GM12878 (cell line): ENCODE results near the gene UNC13A. TPM values are rescaled to one million over a fixed set of nuclear protein-coding genes. Genes with fewer than 3 reads are reported as not detected.

Source experiments
- ATAC-seq: fragments of 200-7000 bp; cut with Tn5 transposase; 3 replicates; pipeline ENCODE4 v1.9.1; 2020; ENCODE audit warnings: mild to moderate bottlenecking, moderate library complexity
- BruUV-seq: library from RNA; stranded (reverse); fragments of 400-500 nt; replicated peaks from 2 replicates; lab custom pipeline; 2021; lab: Mats Ljungman, UMichigan
- CTCF ChIA-PET: fragments of 300-600 bp; sonication (Branson Sonifier 250); formaldehyde crosslinking; extraction: SDS; loops from one replicate; lab custom pipeline; 2021; ENCODE audit warnings: inconsistent platforms; lab: Yijun Ruan, JAX
- POLR2A ChIA-PET: fragments of 350-600 bp; formaldehyde crosslinking; extraction: SDS; loops from one replicate; lab custom pipeline; 2021; ENCODE audit warnings: inconsistent platforms; lab: Charles Lee
- RAD21 ChIA-PET: fragments of 300-600 bp; sonication (Branson Sonifier 250); formaldehyde crosslinking; loops from one replicate; lab custom pipeline; 2023; ENCODE audit warnings: antibody characterized with exemption; ENCODE audit not compliant: unreplicated experiment; lab: Charles Lee
- SMC1A ChIA-PET: fragments of 300-600 bp; sonication (Branson Sonifier 250); formaldehyde crosslinking; loops from one replicate; lab custom pipeline; 2023; ENCODE audit not compliant: unreplicated experiment, uncharacterized antibody; lab: Charles Lee
- DNase-seq: peaks from one replicate; pipeline ENCODE4 v3.0.0-alpha.2; 2011; ENCODE audit warnings: low read depth, low spot score
- FAIRE-seq: peaks from 3 replicates; lab custom pipeline; 2011; peaks lifted over from hg19 to GRCh38; lab: Jason Lieb, UNC
- H2AFZ ChIP-seq: 2 replicates; pipeline ENCODE4 v1.6.0; 2011; ENCODE audit warnings: low read depth, low read length, control low read depth; ENCODE audit not compliant: control insufficient read depth
- H3K27ac ChIP-seq: 2 replicates; pipeline ENCODE4 v1.5.1; 2011; ENCODE audit warnings: control low read depth; ENCODE audit not compliant: control insufficient read depth, insufficient read depth
- H3K27me3 ChIP-seq, 2 experiments: replicated peaks in 1 of 2; 2 replicates each; pipeline versions ENCODE4 v1.6.0 to v1.6.1; 2011; ENCODE audit warnings: low read length in 1 of 2; ENCODE audit not compliant: control insufficient read depth in 2 of 2, insufficient read depth in 2 of 2
- H3K36me3 ChIP-seq, 2 experiments: 2 replicates each; pipeline ENCODE4 v1.5.1; 2011; ENCODE audit warnings: low read length in 1 of 2; ENCODE audit not compliant: control insufficient read depth in 2 of 2, insufficient read depth in 2 of 2
- H3K4me1 ChIP-seq: 2 replicates; pipeline ENCODE4 v1.6.1; 2011; ENCODE audit warnings: mild to moderate bottlenecking, low read length, moderate library complexity, mixed read lengths; ENCODE audit not compliant: control insufficient read depth, insufficient read depth
- H3K4me2 ChIP-seq: 2 replicates; pipeline ENCODE4 v1.6.0; 2011; ENCODE audit warnings: control low read depth; ENCODE audit not compliant: control insufficient read depth, insufficient read depth
- H3K4me3 ChIP-seq: fragments of 200-600 bp; sonication (generic); 2 replicates; pipeline ENCODE4 v1.5.1; 2016
- H3K79me2 ChIP-seq: 2 replicates; pipeline ENCODE4 v1.6.0; 2011; ENCODE audit warnings: low read length; ENCODE audit not compliant: control insufficient read depth, insufficient read depth
- H3K9ac ChIP-seq: 2 replicates; pipeline ENCODE4 v1.8.0; 2011; ENCODE audit warnings: low read length, control low read depth, mixed read lengths; ENCODE audit not compliant: control insufficient read depth, insufficient read depth
- H3K9me3 ChIP-seq: replicated peaks from 3 replicates; pipeline ENCODE4 v1.5.1; 2011; ENCODE audit warnings: mild to moderate bottlenecking, low read length; ENCODE audit not compliant: control insufficient read depth, insufficient read depth
- H4K20me1 ChIP-seq: 2 replicates; pipeline ENCODE4 v1.6.0; 2011; ENCODE audit not compliant: control insufficient read depth, insufficient read depth
- CBX5 ChIP-seq: sonication (generic); IDR thresholded peaks from 2 replicates; pipeline ENCODE4 v1.6.1; 2016; ENCODE audit warnings: low read depth, moderate library complexity, mild to moderate bottlenecking, inconsistent platforms
- CEBPB ChIP-seq, 2 experiments: fragments of 150-350 bp in 1 of 2; IDR thresholded peaks; 2 replicates each; pipeline ENCODE4 v1.6.1; 2012 to 2014; ENCODE audit warnings: low read depth in 2 of 2, low read length in 2 of 2, borderline replicate concordance in 1 of 2, inconsistent platforms in 1 of 2
- CHD4 ChIP-seq: fragments of 200-600 bp; sonication (generic); IDR thresholded peaks from 2 replicates; pipeline ENCODE4 v1.6.1; 2016; ENCODE audit warnings: mild to moderate bottlenecking
- DPF2 ChIP-seq: fragments of 450-650 bp; IDR thresholded peaks from 2 replicates; pipeline ENCODE4 v1.6.1; 2017; ENCODE audit warnings: mild to moderate bottlenecking
- MEF2B ChIP-seq: fragments of 450-650 bp; IDR thresholded peaks from 2 replicates; pipeline ENCODE4 v1.6.1; 2018; ENCODE audit warnings: mild to moderate bottlenecking, moderate library complexity; ENCODE audit not compliant: partially characterized antibody, poor library complexity, severe bottlenecking
- MLLT1 ChIP-seq: fragments of 450-650 bp; IDR thresholded peaks from 2 replicates; pipeline ENCODE4 v1.6.1; 2016; ENCODE audit warnings: mild to moderate bottlenecking
- NFXL1 ChIP-seq: fragments of 450-650 bp; IDR thresholded peaks from 2 replicates; pipeline ENCODE4 v1.6.1; 2017; ENCODE audit warnings: antibody characterized with exemption, mild to moderate bottlenecking, borderline replicate concordance
- PKNOX1 ChIP-seq: fragments of 450-650 bp; IDR thresholded peaks from 2 replicates; pipeline ENCODE4 v1.6.1; 2016; ENCODE audit warnings: mild to moderate bottlenecking
- POLR2AphosphoS5 ChIP-seq: IDR thresholded peaks from 2 replicates; pipeline ENCODE4 v1.6.1; 2011; ENCODE audit warnings: mild to moderate bottlenecking, low read length, inconsistent platforms
- RAD21 ChIP-seq: IDR thresholded peaks from 2 replicates; pipeline ENCODE4 v1.6.1; 2011; ENCODE audit warnings: mild to moderate bottlenecking, low read depth, low read length, moderate library complexity; ENCODE audit not compliant: insufficient read depth
- SREBF2 ChIP-seq: IDR thresholded peaks from 2 replicates; pipeline ENCODE4 v1.6.1; 2012; ENCODE audit warnings: mild to moderate bottlenecking, low read length
- TARDBP ChIP-seq: IDR thresholded peaks from 2 replicates; pipeline ENCODE4 v1.6.1; 2016; ENCODE audit warnings: borderline replicate concordance
- USF1 ChIP-seq: IDR thresholded peaks from 2 replicates; pipeline ENCODE4 v1.6.1; 2011; ENCODE audit warnings: borderline replicate concordance, low read depth, mild to moderate bottlenecking, moderate library complexity, mixed read lengths, low read length; ENCODE audit not compliant: insufficient read depth; ENCODE audit errors: extremely low read length
- YY1 ChIP-seq: IDR thresholded peaks from 2 replicates; pipeline ENCODE4 v1.6.1; 2011; ENCODE audit warnings: low read depth, mild to moderate bottlenecking, low read length
- ZNF217 ChIP-seq: fragments of 450-650 bp; IDR thresholded peaks from 2 replicates; pipeline ENCODE4 v1.6.1; 2017; ENCODE audit warnings: antibody characterized with exemption, mild to moderate bottlenecking
- ZNF622 ChIP-seq: fragments of 450-650 bp; IDR thresholded peaks from 2 replicates; pipeline ENCODE4 v1.6.1; 2017; ENCODE audit warnings: mild to moderate bottlenecking, inconsistent platforms
- ZSCAN29 ChIP-seq: fragments of 450-650 bp; IDR thresholded peaks from 2 replicates; pipeline ENCODE4 v1.6.1; 2017; ENCODE audit warnings: mild to moderate bottlenecking, moderate library complexity
- WGBS: methylation state at CpG from one replicate; pipeline ENCODE4 v1.1.6; 2016; ENCODE audit warnings: low lambda C conversion rate; ENCODE audit not compliant: insufficient replicate concordance, insufficient coverage; ENCODE audit errors: missing lambda C conversion rate; 5-methylcytosine and 5-hydroxymethylcytosine counted together
- in situ Hi-C: fragments of 300-500 bp; cut with MboI; formaldehyde crosslinking; loops from 9 replicates; pipeline ENCODE4 v1.14.3; 2018; ENCODE audit warnings: mixed read lengths
- intact Hi-C: fragments of 100-400 bp; cut with micrococcal nuclease; formaldehyde crosslinking; loops from one replicate; pipeline ENCODE4 v1.14.2; 2022; ENCODE audit not compliant: unreplicated experiment
- polyA plus RNA-seq, 11 experiments: library from polyadenylated mRNA; depleted of rRNA in 4 of 11; unstranded in 6 of 11; stranded (reverse) in 5 of 11; fragments of >200 nt; fragmentation: Nextera tagmentation in 4 of 11; fragmentation: Illumina TruSeq in 1 of 11; extraction: Ambion mirVana in 4 of 11; extraction: Trizol in 1 of 11; gene quantifications; 1 replicate in 1 of 11; 2 replicates in 10 of 11; pipeline versions ENCODE4 v1.2.1 to v1.2.3, GENCODE V29; 2011 to 2016; ENCODE audit warnings: inconsistent platforms in 2 of 11, missing spikeins in 2 of 11, low read depth in 1 of 11
- total RNA-seq, 4 experiments: library from RNA; depleted of rRNA in 3 of 4; stranded (reverse); fragments of >200 nt in 3 of 4; fragmentation: Illumina TruSeq in 1 of 4; extraction: Trizol in 1 of 4; gene quantifications; 2 replicates each; pipeline versions ENCODE4 v1.2.1 to v1.2.3, GENCODE V29; 2013 to 2021
- TF ChIP-seq, protein P1 (sequence below): fragments of 150-350 bp; IDR thresholded peaks from 2 replicates; pipeline ENCODE4 v1.6.1; 2014; ENCODE audit warnings: mild to moderate bottlenecking, low read depth, low read length

UNC13A gene
- total and polyA plus RNA-seq, 10 of the 15 experiments (the other 5 are each of a cell fraction or from before 2014, with no cell fraction given), result under 0.01 to 0.23 (median 0.13) TPM; not detected in 1

DNA sequence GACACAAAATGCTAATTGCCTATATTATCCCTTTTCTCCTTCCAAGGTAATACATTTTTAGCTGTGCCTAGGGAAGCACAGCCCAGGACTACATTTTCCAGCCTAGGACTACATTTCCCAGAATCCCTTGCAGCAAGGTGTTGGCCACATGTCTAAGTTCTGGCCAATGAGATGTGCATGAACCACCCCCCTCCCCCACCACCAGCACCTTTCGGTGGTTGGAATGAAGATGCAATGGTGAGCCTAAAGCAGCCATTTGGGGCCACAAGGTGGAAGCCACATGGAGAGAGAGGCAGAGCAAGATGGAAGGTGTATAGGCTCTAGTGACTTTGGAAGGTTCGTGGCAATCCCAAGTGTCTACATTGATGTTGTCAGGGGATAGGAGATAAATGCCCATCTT, 16.2 kb downstream of the UNC13A start (continued):
- TF ChIP-seq MLLT1 (no peak), CBX5 (peak; percentile 94), TARDBP (no peak), YY1 (peak; percentile 22; the same call in 1 of the 2 replicates), ZNF622 (no peak), CHD4 (no peak), CEBPB (IDR thresholded peaks at IDR 0.05; ENCODE audit: borderline replicate concordance in 1 of 2, low read depth in 2 of 2, low read length in 2 of 2) (no peak), ZSCAN29 (no peak), USF1 (peak; percentile 76)

DNA sequence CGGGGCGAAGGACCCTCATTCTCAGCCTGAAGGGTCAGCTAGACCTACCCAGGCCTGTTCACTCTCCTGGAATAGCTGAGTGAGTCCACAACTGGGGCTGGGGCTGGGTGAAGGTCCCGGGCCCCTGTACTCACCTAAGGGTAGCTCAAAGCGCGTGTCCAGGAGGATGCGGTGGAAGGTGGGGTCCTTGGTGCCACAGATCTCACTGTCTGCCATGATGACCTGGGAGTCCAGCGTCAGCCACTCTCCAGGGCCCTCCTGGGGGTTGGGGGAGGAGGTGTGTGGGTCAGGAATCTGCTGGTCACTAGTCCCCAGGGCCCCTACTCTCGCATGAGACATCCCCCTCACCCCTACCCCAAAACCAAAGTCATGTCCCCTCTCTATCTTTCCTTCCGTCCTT, 18.7 kb downstream of the UNC13A start:
- Histone ChIP-seq H3K27ac (no peak overlapping the region), H3K9me3 (peaks cover 12% of the 10 kb centered on the region), H3K79me2 (no peaks in the 10 kb centered on the region), H3K4me1 (no peaks in the 10 kb centered on the region), H3K27me3 (no peaks in the 10 kb centered on the region), H3K36me3 (no peaks in the 10 kb centered on the region), H3K4me2 (no peak overlapping the region), H4K20me1 (no peaks in the 10 kb centered on the region), H3K9ac (no peak overlapping the region), H2AFZ (no peak overlapping the region), H3K4me3 (no peak overlapping the region)
- POLR2A ChIA-PET, result no interaction called here
- FAIRE-seq, result no peak
- intact Hi-C loops, result no loop called here
- no peak for DNase-seq
- no peak for ATAC-seq
- SMC1A ChIA-PET, result no interaction called here
- 48% methylated on average over 9 of the region's 9 CpGs for WGBS
- in situ Hi-C loops, result no loop called here
- no TSS peak for BruUV-seq
- RAD21 ChIA-PET, result no interaction called here
- CTCF ChIA-PET, result no interaction called here
- TF ChIP-seq POLR2AphosphoS5, result no peak
- no peak for TF ChIP-seq ZNF217
- TF ChIP-seq CEBPB (IDR thresholded peaks at IDR 0.05; ENCODE audit: borderline replicate concordance in 1 of 2, low read depth in 2 of 2, low read length in 2 of 2), result no peak
- TF ChIP-seq PKNOX1, result no peak
- TF ChIP-seq DPF2, result no peak
- no peak for TF ChIP-seq RAD21
- TF ChIP-seq, protein P1, sequence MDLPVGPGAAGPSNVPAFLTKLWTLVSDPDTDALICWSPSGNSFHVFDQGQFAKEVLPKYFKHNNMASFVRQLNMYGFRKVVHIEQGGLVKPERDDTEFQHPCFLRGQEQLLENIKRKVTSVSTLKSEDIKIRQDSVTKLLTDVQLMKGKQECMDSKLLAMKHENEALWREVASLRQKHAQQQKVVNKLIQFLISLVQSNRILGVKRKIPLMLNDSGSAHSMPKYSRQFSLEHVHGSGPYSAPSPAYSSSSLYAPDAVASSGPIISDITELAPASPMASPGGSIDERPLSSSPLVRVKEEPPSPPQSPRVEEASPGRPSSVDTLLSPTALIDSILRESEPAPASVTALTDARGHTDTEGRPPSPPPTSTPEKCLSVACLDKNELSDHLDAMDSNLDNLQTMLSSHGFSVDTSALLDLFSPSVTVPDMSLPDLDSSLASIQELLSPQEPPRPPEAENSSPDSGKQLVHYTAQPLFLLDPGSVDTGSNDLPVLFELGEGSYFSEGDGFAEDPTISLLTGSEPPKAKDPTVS, result no peak
- TF ChIP-seq MEF2B, result no peak
- TF ChIP-seq NFXL1, result no peak
- TF ChIP-seq SREBF2, result no peak
